GM21447 (cell line): ENCODE data around the gene NTM.

Experiments
- ATAC-seq: cut with Tn5 transposase; IDR thresholded peaks from one replicate; pipeline ENCODE4 v1.9.1; 2021; ENCODE audit not compliant: unreplicated experiment

The NTM gene

GRCh38 chr11:131593301-131593700 lies 222.9 kb downstream of the NTM start:
- ATAC-seq, result no peak

- ATAC-seq, result no peak
These were observed 225.4 kb downstream of the NTM start for GRCh38 chr11:131595797-131596196.

GRCh38 chr11:131597890-131598289 lies 227.5 kb downstream of the NTM start:
- no peak for ATAC-seq

- no peak for ATAC-seq
These were observed 227.9 kb downstream of the NTM start for GRCh38 chr11:131598305-131598704.

GRCh38 chr11:131599285-131599684 lies 228.9 kb downstream of the NTM start:
- ATAC-seq, result no peak

- ATAC-seq, result no peak
These were observed 230.2 kb downstream of the NTM start for GRCh38 chr11:131600628-131601027.

- no peak for ATAC-seq
These were observed 231.2 kb downstream of the NTM start for GRCh38 chr11:131601586-131601985.

- ATAC-seq, result no peak
These were observed 232.0 kb downstream of the NTM start for GRCh38 chr11:131602431-131602830.

- no peak for ATAC-seq
These were observed 236.5 kb downstream of the NTM start for GRCh38 chr11:131606811-131607335.

- ATAC-seq, result no peak
These were observed 238.9 kb downstream of the NTM start for GRCh38 chr11:131609337-131609736.

GRCh38 chr11:131609921-131610320 lies 239.5 kb downstream of the NTM start:
- ATAC-seq, result no peak

GRCh38 chr11:131611322-131611721 lies 240.9 kb downstream of the NTM start:
- no peak for ATAC-seq

GRCh38 chr11:131612533-131612932 lies 242.1 kb downstream of the NTM start:
- ATAC-seq, result no peak

- no peak for ATAC-seq
These were observed 244.2 kb downstream of the NTM start for GRCh38 chr11:131614631-131615030.

GRCh38 chr11:131615611-131616010 lies 245.2 kb downstream of the NTM start:
- ATAC-seq, result no peak

GRCh38 chr11:131616481-131617140 lies 246.2 kb downstream of the NTM start:
- no peak for ATAC-seq

GRCh38 chr11:131618201-131618600 lies 247.8 kb downstream of the NTM start:
- no peak for ATAC-seq

- no peak for ATAC-seq
These were observed 251.8 kb downstream of the NTM start for GRCh38 chr11:131622193-131622592.

GRCh38 chr11:131624531-131624930 lies 254.1 kb downstream of the NTM start:
- ATAC-seq, result no peak

GRCh38 chr11:131626788-131627187 lies 256.4 kb downstream of the NTM start:
- no peak for ATAC-seq

- ATAC-seq, result no peak
These were observed 258.3 kb downstream of the NTM start for GRCh38 chr11:131628739-131629138.

- no peak for ATAC-seq
These were observed 259.6 kb downstream of the NTM start for GRCh38 chr11:131629925-131630540.

- no peak for ATAC-seq
These were observed 262.6 kb downstream of the NTM start for GRCh38 chr11:131632971-131633370.
